GM19467 (cell line): ENCODE results near the gene TMEM171.

Experiments used
- ATAC-seq: cut with Tn5 transposase; IDR thresholded peaks from one replicate; pipeline ENCODE4 v1.9.1; 2021; ENCODE audit warnings: mild to moderate bottlenecking, moderate library complexity; ENCODE audit not compliant: unreplicated experiment

TMEM171 gene

GRCh38 chr5:73119451-73120157, 771 bp upstream of the TMEM171 start:
- no peak for ATAC-seq

DNA sequence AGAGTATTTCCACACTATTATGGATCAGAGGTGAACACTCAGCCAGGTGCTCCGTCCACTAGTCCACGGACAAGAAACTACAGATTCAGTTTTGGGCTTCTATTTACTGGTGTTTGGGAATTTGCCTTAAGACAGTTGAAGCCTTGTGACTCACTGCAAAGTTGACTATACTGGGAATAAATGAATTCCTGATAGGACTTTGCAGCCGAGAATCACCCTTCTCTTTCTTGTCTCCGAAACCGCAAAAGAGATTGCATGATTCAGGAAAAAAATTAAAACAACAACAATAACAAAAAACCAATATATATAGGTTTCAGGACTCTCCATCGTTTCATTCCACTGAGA, 716 bp downstream of the TMEM171 start:
- no peak for ATAC-seq

GRCh38 chr5:73122875-73123810, 2.8 kb downstream of the TMEM171 start:
- ATAC-seq, result no peak

- ATAC-seq, result no peak
These were observed 4.9 kb downstream of the TMEM171 start for GRCh38 chr5:73125289-73125688.

DNA sequence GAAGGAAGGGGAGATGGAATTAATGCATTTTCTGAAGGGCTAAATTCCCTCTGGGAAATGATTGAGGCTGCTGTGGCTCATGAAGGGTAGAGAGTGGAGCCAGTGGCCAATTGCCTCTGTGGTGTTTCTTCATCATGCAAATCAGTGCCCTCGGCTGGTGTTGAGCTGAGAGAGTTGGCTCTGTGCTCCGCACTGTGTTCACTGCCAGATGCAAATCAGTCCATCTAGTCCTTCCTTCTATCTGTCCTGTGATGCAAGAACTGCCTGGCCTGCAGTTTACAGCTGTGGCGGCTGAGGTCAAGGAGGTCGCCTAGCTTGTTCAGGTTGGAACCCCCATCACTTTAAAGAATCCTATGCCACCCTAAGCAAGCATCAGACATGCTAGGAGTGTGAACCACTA, 6.0 kb downstream of the TMEM171 start:
- ATAC-seq, result no peak

DNA sequence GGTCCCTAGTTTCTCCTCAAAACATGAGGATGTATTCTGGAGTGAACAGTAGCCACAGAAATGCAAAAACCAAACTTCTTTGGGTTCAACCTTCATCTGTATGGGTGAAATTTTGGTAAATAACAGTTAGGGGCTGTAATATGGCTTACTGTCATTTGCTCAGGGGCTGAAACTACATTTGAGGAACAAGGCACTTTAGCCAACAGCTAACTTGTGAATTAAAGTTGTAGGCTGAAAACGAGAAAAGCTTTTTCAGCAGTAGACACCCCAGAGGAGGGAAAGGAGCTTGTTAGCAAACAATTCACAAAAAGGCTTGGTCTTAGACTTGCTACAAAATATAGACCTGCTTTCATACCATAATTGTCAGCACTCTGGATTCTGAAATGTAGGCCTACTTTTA, 6.6 kb downstream of the TMEM171 start:
- no peak for ATAC-seq

DNA sequence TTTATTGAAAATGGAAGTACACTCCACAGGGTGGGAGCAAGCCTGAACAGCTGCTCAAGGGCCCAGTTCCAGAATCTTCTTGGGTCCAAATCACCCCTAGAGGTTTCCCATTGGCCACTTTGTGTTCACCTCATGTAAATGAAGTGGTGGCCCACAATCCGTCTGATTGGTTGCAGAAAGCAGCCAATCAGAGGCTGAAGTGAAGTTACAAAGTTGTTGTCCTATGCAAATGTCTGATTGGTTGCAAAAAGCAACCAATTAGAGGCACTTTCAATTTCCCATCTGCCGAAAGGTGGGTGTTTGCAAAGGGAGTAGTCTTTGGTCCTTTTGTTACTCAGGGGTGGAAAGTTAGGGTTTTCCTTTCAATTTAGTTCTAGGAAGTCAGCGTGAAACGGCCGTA, 8.8 kb downstream of the TMEM171 start:
- no peak for ATAC-seq

GRCh38 chr5:73130811-73131210, 10.4 kb downstream of the TMEM171 start:
- ATAC-seq, result no peak

GRCh38 chr5:73131711-73132425, 11.5 kb downstream of the TMEM171 start:
- no peak for ATAC-seq

DNA sequence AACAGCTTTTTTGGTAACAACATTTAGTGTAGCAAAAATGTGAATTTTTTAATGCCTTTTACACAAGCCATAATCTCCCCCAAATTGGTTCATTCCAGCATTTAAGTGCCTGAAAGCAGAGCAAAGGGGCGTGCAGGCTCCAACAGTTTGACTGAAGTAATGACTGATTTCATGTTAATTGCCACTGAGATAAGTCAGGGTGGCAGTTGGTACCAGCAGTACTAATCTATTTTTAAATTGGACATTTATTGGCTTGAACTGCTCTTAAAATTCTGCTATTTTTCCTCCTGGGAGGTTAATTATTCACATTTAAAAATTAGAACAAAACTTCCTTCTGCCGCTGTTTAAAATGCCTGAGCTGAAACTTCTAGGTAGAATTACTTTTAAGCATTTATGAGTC, 12.4 kb downstream of the TMEM171 start:
- no peak for ATAC-seq

DNA sequence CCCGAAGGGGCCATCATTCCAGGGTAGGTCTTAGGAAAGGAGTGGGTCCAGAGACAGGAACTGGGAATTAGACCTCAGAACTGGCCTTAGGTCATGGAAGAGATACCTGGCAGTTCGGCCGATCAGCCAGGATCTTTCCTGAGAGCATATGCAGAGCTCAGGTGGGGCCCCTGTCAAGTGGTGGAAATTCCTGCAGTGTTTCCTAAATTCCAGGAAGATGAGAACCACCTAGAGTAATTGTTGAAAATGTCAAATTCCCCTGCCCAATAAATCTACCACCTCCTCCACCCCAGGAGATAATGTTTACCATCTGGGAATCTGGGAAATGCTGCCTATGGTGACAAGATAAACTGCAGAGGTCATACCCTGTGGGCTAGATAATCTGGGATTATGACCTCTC, 14.6 kb downstream of the TMEM171 start:
- ATAC-seq, result no peak

DNA sequence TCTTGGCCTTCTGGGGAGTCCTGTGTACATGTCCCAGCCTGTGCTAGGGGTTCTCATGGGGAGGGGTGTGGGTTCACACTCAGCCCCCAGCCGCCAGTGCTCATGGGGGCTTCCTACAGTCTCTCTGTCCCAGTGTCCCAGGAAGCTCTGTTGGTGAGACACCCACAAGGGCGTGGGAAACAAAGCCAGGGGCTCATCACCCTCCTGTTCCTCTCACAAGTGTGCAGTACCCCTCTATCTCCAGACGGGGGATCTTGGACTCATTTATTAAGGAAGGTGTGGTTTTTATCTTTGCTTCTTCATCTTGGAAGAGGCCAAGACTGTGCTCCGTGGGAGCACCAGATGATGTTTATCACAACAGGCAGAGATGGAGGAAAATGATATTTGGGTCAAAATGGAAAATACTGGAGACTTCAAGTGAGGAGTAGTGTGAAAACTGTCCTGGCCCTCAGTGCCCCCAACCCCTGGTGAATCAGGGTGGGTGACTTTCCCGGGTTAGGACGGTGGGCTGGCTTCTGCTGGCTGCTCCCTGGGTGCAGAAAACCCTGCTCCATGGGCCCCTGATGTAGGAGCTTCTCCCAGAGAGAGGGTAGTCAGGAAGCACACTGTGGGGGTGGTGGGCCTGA, 15.2 kb downstream of the TMEM171 start:
- ATAC-seq, result no peak

GRCh38 chr5:73136055-73136562, 15.7 kb downstream of the TMEM171 start:
- ATAC-seq, result no peak

GRCh38 chr5:73137563-73138530, 17.5 kb downstream of the TMEM171 start:
- ATAC-seq, result no peak

DNA sequence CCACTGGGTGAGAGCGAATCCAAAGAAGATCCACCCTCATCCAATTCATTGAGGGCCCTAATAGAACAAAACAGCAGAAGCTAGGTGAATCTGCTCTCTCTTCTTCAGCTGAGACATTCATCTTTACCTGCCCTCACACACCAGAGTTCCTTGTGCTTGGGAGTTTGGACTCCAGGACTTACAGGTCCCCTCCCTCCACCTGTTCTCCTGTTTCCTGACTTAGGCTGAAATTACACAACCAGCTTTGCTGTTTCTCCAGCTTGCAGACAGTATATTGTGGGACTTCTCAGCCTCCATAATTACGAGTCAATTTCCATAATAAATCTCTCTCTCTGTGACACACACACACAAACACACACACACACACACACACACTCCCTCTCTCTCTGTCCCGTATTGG, 19.1 kb downstream of the TMEM171 start:
- ATAC-seq, result no peak

- ATAC-seq, result no peak
These were observed 20.4 kb downstream of the TMEM171 start for GRCh38 chr5:73140801-73141200.

GRCh38 chr5:73142035-73142434, 21.7 kb downstream of the TMEM171 start:
- ATAC-seq, result no peak

- ATAC-seq, result no peak
These were observed 23.3 kb downstream of the TMEM171 start for GRCh38 chr5:73143716-73144115.

- no peak for ATAC-seq
These were observed 29.2 kb downstream of the TMEM171 start for GRCh38 chr5:73149540-73149939.

GRCh38 chr5:73150876-73151275, 30.5 kb downstream of the TMEM171 start:
- no peak for ATAC-seq
